GM18951 (cell line): ENCODE data around the gene CARMIL3.
A peak's percentile ranks its signal among the peaks of the same experiment; 100 is the strongest.
"Not testable (repeated sequence)": the region's sequence is repeated elsewhere in the genome, so short reads cannot be mapped to it uniquely, and the experiment has no call there.

ENCODE experiments used
- POLR2A ChIP-seq: IDR thresholded peaks from 4 replicates; pipeline ENCODE4 v1.6.1; 2011; ENCODE audit warnings: mild to moderate bottlenecking; ENCODE audit not compliant: insufficient read length, insufficient read depth; ENCODE audit errors: extremely low read depth
- in situ Hi-C: fragments of 300-500 bp; cut with MboI; formaldehyde crosslinking; loops from one replicate; pipeline ENCODE4 v1.12.0; 2022; ENCODE audit warnings: low sequenced_read_pairs, mixed read lengths, inconsistent platforms; ENCODE audit not compliant: unreplicated experiment

The CARMIL3 gene

GRCh38 chr14:24051789-24052655, at the start of gene CARMIL3:
Gene CARMIL3 (plus strand): TSS chr14:24052009. CDS start chr14:24052154, 145 bp downstream.
- TF ChIP-seq POLR2A: peak; percentile 60
- in situ Hi-C loops: no loop called here

- in situ Hi-C loops: not testable (repeated sequence)
Observed at GRCh38 chr14:24006471-24006816, 45.4 kb upstream of the CARMIL3 start.

DNA sequence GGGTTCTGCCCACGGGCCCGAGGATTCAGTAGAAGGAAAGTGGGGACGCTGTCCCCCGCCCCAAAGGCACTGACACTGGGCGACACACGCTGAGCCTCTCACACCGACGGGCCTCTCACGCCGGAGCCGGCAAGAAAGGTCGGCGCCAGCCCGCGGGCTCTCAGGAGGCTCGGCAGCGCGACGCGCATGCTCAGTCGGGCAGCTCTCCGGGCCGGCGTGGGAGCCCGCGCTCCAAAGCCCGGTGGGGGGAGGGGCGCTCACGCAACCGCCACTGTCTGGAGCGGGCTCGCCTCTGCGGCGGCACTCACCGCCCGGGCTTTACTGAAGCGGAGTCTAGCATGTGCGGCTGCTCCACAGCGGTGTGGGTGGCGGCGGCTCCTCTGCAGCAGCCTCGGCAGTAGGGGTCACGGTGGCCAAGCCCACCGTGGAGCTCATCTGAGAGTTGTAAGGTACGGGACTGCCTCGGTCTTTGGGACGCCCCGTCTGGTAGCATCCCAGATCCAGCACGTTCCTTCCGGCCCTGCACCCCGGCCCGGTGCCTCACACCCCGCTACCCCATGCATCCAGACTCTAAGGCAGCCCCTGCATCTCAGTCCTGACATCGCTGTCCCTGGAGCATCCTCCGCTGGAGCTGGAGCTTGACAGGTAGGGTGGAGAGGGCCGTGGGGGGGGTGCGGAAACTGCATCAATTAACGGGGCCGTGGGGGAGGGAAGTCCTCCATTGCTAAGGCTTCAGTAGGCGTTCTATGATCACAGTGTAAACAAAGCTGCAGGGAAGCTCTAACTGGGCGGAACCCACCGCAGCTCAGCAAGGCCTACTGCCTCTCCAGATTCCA, 44.8 kb upstream of the CARMIL3 start:
- in situ Hi-C loops: not testable (repeated sequence)

- in situ Hi-C loops: no loop called here
- no peak for TF ChIP-seq POLR2A
Observed at GRCh38 chr14:24011051-24011450, 40.8 kb upstream of the CARMIL3 start.

- in situ Hi-C loops: not testable (repeated sequence)
Observed at GRCh38 chr14:24012726-24013273, 39.0 kb upstream of the CARMIL3 start.

- in situ Hi-C loops: no loop called here
- TF ChIP-seq POLR2A: no peak
Observed at GRCh38 chr14:24013654-24014514, 37.9 kb upstream of the CARMIL3 start.

DNA sequence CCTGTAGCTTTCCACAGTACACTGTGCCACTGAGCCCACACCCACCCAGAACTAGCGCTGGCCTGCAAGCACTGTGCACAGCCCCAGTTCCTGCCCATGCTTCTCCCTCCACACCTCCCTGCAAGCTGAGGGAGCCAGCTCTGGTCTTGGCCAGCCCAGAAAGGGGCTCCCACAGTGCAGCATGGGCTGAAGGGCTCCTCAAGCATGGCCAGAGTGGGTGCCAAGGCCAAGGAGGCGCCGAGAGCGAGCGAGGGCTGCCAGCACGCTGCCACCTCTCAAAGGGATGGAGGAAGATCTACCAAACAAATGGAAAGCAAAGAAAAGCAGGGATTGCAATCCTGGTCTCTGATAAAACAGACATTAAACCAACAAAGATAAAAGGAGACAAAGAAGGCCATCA, 36.1 kb upstream of the CARMIL3 start:
- in situ Hi-C loops: loop anchor here (5.0 kb wide), 1 partner anchor 43 kb away; no protein-coding TSS in a partner anchor

DNA sequence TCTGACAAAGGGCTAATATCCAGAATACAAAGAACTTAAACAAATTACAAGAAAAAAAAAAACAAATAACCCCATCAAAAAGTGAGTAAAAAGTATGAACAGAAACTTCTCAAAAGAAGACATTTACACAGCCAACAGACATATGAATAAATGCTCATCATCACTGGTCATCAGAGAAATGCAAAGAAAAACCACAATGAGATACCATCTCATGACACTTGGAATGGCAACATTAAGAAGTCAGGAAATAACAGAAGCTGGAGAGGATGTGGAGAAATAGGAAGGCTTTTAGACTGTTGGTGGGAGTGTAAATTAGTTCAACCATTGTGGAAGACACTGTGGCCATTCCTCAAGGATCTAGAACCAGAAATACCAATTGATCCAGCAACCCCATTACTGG, 32.8 kb upstream of the CARMIL3 start:
- in situ Hi-C loops: loop anchor here (5.0 kb wide), 1 partner anchor 47 kb away; no protein-coding TSS in a partner anchor

DNA sequence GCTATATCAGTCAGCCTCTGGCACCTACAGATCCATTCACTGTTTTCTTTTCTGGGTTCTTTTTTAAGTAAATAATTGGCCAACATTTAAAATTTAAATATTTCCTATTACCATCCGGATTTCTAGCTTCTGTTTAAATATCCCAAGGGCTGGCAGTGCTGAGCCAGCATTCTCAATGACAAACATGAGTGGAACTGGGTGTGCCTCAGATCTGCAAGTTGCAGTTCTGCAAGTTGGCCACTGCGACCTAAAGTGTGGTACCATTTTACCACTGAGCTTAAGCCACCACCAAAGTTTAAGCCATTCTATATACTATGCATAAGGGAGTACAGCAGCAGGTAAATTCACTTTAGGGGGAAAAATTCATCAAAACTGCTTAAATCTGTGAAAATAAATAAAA, 31.9 kb upstream of the CARMIL3 start:
- in situ Hi-C loops: loop anchor here (5.0 kb wide), 1 partner anchor 48 kb away; no protein-coding TSS in a partner anchor

DNA sequence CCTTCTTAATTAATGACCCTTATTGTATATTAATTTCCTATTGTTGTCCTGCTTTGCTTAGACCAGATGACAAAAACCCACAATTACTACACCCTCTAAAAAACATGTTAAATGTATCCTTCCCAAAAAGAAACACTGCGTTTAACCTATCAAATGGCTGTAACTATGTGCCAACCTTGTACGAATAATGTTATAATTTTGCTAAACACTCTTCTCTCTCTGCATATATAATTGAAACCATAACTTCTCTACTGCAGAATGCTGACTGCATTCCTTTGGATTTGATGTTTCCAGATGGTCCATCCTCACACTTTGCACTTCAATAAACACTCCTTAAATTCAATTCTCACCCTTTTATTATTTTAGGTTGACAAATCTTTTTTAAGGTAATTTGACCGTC, 31.3 kb upstream of the CARMIL3 start:
- in situ Hi-C loops: not testable (repeated sequence)

DNA sequence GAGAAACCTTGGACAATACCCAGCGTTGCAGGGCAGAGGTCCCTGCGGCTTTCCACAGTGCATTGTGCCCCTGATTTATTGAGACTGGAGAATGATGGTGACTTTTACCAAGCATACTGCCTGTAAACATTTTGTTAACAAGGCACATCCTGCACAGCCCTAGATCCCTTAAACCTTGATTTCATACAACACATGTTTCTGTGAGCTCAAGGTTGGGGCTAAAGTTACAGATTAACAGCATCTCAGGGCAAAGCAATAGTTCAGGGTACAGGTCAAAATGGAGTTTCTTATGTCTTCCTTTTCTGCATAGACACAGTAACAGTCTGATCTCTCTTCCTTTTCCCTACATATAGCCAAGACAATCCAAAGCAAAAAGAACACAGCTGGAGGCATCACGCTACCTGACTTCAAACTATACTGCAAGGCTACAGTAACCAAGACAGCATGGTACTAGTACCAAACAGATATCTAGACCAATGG, 26.8 kb upstream of the CARMIL3 start:
- in situ Hi-C loops: not testable (repeated sequence)

GRCh38 chr14:24029687-24030086, 22.1 kb upstream of the CARMIL3 start:
- in situ Hi-C loops: not testable (repeated sequence)

GRCh38 chr14:24031331-24031730, 20.5 kb upstream of the CARMIL3 start:
- in situ Hi-C loops: not testable (repeated sequence)
